ENCODE results near the gene STPG4.
"Not testable (repeated sequence)": the region's sequence is repeated elsewhere in the genome, so short reads cannot be mapped to it uniquely, and the experiment has no call there.

The STPG4 gene, protein sequence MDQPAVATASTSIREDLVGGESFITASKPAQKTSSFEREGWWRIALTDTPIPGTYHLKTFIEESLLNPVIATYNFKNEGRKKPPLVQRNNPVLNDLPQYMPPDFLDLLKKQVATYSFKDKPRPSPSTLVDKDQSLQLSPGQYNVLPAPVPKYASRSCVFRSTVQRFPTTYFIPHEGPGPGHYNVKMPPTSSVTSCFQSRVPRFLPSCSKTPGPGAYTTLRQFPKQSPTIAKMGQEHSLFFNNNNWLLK

DNA sequence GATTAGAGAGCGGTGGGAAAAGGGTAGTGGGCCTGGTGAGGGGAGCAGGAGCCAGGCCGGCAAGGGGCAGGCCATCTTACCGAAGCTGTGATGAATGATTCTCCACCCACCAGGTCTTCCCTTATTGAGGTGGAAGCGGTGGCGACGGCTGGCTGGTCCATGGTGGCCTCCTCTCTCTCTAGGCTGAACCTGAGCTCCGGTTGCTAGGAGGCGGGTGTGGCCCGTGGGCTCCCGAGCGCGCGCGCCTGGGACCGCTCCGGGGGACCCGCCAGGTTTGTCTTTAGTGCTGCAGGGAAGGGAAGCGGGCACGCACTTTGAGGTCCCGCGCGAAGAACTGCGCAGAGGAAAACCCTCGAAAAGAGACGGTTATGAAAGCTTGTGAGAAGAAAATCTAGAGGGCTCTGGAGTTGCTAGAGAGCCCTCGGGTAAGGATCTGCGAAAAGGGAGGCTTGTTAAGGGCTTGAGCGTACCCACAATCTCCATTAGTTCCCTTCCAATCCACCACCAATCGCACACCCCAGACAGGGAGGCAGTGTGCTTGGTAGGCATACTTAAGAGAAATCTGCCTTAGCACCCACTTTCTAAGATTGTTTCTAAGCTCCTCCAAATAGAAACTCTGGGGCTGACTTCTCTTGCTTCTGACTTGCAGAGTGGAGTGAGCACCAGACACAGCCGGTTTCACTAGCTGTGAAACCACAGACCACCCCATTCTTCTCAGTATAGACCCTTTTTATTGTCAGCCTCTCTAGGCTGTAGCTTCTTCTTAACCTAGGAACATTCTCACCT is at the start of gene STPG4:
STPG4 (minus strand) TSS at position 218 of the 786 bp plus-strand sequence; CDS start at position 161, 57 bp downstream.
- no peak for DNase-seq

DNA sequence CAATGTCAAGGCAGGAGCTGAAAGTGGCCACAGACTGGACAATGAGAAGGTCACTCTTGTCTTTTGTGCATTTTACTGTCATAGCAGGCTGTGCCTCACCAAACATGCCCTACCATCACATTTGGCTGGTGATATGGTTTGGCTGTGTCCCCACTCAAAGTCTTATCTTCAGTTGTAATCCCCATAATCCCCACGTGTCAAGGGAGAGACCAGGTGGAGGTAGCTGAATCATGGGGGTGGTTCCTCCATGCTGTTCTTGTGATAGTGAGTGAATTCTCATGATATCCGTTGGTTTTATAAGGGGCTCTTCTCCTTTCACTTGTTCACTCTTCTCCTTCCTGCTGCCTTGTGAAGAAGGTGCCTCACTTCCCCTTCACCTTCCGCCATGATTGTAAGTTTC is 49.6 kb upstream of the STPG4 start:
- no peak for DNase-seq

DNA sequence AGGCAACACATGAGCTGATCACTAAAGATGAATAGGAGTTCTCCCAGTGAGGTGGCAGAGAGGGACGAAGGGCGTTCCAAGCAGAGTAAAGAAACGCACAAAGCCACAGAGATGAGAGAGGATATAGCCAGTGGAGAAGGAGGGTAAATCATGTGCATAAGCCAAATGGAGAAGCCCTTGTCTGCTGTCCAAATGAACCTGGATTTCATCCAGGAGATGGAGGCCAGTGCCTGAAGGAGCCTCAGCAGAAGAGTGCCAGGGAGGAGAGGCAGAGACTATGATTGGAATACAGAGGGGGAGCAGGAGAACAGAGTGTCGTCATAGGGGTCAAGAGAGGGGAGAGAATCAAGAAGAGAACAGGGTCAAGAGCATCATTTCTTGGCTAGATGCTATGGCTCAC is 48.9 kb upstream of the STPG4 start:
- DNase-seq, result no peak

DNA sequence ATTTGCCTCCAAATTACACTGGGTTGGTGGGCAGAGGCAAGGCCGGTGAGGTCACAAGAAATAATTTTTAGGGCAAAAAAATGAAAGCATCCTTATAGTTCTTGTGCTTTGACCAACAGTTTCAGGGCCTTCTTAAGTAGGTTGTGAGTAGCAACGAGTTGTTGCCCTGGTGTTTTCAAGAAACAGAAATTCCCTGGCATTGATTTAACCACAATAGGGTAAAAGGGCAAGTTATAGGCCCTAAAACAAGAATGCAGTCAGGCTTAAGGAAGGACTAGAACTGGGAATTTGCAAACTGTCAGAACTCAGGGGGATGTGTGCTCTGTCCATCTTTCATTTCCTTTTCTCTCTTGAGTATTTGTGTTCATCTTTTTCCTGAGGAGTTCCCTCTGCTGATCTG is 46.1 kb upstream of the STPG4 start:
- peak in 1 of 3 donors; percentile 28 for DNase-seq

DNA sequence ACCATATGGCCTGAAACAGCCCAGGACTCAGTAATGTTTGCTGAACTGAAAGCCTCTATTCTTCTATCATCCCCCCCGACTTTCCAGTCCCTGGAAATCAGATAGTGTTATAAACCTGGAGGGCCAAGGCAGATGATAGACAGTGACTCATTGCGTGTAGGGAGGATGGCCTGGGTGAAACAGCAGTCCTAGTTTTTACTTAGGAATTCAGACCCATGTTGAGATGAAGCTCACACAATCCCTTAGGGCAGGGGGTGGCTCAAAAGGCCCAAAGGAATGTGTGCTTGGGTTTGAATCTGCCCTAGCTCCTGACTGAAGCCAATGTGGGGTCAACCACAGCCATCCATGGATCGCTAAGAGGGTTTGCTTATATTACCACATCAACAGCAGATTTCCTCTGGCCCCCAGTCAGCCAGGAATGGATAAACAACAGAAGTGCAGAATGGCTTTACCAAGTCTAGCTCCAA is 43.9 kb upstream of the STPG4 start:
- DNase-seq, result no peak

DNA sequence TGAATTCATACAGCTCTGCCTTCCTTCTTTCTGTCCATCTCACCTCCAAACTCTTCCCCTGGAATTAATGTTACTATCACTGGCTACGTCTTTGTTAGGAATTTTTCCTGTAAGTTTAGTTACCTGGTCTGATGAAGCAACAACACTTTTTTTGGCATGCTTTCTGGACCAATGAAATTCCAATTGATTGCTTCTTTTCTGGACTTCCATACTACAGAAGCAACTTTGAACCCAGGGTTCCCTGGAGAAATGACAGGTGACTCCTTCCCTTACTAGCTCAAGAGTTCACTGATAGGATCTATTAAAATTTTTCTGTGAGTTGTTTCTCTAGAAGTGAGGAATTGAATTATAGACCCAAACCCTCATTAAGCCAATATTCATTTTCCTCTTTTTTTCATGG is 41.4 kb upstream of the STPG4 start:
- DNase-seq, result no peak

DNA sequence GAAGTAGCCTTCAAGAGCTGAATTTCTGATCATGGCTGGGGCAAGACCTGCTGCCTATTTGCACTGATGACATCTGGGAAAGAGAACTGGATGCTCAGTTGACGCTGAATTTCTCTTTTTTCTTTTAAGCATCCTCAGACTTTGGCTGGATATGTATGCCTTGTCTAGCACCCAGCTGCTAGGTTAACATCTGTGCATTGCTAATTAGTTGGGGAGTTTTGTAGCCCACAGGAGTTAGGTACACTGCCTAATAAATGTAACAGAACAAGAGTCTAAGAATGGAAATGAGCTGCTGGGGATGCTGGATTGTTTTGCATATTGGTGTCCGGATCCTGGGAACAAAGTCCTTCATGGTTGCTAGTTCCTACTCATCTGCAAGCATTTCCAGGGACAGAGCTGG is 40.9 kb upstream of the STPG4 start:
- no peak for DNase-seq

DNA sequence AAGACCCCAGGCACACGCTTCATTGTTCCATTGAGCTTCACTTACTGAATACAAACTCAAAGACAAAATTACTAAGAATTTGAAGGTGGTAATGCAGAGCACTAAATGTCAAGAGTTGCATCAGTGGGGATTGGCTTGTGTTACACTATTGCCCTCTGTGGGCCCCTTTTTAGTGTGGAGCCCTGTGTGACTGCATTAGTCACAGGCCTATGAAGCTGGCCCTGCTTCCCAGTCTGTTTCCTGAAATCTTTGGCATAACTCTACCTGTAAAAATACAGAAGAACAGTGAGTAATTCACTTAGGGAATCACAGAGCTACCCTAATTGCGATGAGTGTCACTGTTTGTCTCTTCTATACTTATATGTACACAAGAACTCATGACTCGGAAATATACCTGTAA is 40.0 kb upstream of the STPG4 start:
- peak; percentile 19 to 37 (median 30) for DNase-seq

DNA sequence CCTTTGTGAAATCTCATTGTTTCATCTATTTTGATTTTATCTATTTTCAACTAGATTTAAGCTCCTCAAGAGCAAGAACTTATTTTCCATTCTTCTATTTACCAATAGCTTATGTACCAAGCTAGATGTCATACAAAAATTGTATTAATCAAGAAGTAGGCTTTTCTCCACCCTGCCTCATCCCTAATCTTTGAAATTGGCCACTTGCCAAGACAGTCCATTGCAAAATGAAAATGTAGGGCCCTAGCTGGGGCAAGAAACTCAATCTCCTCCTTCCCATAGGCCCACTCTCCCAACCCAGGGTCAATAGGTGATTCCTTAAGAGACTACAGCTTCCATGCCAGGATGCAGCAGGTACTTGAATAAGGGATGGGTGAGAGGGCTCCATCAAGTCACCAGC is 39.3 kb upstream of the STPG4 start:
- no peak for DNase-seq

DNA sequence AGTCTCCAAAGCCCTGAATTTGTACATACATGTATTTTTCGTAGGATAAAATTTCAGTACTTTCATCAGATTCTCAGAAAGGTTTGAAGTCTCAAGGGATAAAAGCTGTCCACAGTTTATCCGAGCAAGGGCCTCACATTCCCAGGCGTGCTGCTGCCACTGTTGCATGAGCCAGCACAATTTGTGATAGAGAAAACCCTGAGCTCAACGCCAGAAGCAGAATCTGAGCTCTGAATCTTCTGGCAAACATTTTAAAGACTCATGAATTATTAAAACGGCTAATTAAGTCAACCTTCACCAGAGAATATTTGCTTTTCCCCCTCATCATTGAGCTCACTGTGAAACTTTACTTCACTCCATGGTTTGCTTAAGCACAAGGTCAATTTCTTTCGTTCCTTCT is 38.5 kb upstream of the STPG4 start:
- DNase-seq, result no peak

DNA sequence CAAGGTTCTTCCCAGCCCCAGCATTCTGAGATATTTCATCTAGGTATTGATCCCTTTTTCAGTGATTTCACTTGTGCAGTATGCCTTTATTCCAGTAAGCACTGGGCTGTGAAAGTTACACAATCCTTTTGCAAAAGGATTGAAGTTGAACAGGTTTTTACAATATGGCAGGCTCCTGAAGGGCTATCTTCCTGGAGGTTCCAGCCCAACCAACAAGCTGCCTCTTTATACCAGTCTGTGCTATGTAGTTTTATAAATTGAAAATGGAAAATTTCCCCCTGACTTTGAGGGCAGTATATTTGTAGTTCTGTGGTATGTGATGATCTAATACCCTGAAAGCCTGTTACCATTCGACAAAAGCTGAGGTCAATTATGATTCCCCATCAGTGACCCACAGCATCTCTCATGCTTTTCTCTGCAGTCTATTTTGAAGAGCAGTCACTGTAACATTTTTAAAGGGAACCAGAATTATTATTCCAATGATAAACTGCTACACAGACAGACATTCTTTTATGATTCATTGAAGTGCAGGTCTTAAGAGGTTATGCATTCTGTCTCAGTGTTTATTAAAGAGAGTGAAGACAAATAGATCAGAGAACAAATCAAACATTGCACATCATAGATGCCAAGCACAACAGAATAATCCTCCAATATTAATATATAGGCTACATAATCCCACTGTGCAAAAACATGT is 35.2 kb upstream of the STPG4 start:
- DNase-seq, result no peak

DNA sequence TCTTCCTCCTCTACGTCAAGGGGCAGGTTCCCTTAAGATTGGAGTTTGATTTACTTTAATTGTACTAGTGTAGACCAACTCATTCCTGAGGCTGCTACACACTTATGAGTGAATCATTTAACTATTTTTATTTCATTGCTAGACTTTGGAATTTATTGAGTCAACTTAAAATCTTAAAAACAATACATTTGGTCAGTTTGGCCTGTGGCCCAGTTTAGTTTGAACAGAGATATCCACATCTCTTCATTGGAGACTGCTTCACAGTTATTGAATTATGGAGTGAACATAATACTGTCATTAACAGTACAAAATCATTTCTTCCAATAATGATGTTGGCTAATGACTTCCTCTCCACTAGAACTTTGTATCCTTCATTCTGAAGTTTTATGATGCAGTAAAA is 34.5 kb upstream of the STPG4 start:
- DNase-seq, result no peak

DNA sequence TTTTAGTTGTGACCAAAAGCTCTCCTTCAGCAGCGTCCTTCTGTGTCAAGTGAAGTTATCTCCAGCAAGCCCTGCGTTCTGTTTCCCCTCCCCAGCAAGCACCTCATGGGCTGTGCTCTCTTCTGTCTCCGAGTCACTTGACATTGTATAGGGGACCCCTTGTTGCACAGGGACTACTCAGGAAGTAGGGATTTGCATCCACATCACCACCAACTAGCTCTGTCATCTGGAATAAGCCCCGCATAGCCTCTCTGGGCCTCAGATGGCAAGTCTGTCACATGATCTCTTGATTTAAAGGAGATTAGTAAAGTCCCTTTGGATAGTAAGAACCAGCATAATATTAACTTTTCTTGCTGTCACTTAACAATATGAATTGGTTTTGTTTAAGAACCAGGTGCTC is 32.0 kb upstream of the STPG4 start:
- DNase-seq, result no peak

DNA sequence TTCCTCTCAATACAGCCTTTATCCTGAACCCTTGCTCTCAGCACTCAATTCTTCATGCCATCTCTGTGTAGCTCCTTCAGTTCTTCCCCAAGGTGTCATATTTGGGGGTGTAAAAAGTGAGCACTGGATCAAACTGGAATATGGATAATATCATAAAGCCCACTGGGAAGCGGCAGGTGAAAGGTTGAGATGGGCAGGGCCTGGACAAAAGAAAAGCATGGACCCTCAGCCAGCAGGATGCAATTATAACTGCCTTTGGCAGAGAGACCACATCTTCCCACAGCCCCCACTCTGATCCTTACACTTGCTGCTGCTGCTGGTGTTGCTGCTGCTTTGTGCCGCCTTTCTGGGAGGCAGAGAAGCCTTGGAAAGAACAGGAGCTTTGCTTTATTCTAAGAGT is 31.2 kb upstream of the STPG4 start:
- DNase-seq, result no peak

DNA sequence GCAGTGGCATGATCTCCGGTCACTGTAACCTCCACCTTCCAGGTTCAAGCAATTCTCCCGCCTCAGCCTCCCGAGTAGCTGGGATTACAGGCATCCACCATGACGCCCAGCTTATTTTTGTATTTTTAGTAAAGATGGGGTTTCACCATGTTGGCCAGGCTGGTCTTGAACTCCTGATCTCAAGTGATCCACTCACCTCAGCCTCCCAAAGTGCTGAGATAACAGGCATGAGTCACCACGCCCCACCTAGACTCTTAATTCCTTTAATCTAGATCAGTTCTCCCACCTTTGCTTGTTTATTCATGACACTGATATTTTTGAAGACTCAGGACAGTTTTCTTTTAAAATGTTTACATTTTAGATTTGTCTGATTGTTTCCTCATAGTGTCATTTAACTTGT is 30.0 kb upstream of the STPG4 start:
- not testable (repeated sequence) for DNase-seq

DNA sequence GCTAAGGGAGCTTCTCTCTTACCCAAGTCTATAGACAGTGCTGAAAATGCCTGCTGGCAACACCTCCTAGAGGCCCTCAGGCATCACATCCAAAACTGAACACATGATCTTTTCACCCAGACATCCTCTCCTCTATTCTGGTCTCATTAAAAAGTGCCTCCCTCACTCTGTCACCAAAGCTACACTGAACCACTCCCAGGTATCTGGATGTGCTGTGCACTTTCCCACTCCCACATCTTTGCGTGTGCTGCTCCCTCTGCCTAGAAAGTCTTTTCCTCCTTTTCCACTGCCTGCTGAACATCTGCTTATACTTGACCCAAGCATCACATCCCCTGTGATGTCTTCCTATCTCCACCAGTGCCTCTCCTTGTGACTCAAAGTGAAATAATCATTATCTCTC is 26.1 kb upstream of the STPG4 start:
- DNase-seq, result no peak

DNA sequence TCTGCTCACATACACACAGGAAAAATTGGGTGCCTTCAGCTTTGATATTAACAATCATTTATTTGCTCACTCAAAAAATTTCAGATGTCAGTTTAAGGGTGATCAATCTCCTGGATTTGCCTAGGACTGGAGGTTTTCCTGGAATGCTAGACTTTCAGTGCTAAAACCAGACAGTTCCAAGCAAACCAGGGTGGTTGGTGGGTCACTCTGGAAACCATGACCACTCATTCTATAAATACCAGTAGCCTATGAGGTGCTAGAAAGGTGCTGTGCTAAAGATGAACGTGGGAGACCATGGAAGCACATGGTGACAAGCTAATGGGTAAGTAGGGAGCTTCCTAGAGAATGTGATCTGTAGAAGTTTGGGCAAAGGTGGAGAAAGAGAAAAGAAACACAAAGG is 25.4 kb upstream of the STPG4 start:
- DNase-seq, result no peak

DNA sequence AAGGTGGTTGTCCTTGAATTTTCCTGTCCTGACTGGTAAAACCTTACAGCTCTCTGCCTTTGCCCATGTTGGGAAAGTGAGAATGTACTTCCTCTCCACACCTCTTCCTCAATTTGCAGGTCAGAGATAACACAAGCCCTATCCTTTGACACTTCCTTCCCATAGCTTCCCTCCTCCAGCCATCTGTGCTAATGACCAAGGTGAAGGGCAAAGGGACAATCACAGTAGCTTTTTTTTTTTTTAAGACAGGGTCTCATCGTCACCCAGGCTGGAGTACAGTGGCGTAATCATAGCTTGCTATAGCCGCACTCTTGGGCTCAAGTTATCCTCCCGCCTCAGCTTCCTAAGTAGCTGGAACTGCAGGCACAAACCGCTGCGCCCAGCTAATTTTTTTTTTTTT is 24.3 kb upstream of the STPG4 start:
- peak in 2 of 3 donors; percentile 18 to 30 for DNase-seq

DNA sequence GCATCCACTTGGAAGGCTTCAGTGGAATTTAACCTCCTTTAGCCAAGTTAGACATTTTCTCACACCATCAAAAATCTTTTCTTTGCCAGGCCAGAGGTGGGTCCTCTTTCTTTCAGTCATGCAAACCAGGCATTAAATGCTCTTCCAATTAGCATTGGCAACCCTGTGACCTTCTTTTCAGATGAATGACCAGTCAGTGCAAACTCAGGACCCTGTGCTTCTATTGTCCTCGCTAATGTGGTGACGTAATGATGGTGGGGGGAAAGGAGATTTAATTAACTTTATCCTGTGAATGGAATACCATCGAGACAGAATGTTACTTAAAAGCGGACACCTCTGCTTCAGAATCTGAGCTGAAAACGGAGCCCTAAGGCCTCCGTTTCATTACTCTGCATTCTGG is 23.2 kb upstream of the STPG4 start:
- no peak for DNase-seq

DNA sequence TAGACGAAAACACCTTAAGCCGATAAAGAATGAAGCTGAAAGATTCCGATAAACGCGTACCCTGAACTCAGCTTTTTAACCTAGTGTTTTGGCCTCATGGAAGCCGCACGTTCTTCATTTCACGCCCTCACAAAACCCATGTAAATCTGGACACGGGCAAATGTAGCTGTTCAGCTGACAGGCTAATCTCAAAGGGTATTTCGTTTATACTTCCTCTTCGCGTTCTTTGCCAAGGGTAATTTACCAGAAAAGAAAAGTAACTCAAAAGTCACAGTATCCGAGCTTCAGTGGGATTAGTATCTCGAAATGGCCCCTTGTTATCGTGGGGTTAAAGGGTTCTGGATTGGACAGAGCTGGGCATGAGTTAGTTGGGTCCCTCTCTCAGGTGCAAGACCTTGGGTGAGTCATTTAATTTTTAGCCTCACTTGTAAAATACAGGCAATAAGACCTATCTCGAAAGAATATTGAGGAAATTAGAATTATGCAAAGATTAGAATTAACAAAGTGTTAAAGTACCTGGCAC is 22.0 kb upstream of the STPG4 start:
- DNase-seq, result peak; percentile 38 to 65 (median 58)

DNA sequence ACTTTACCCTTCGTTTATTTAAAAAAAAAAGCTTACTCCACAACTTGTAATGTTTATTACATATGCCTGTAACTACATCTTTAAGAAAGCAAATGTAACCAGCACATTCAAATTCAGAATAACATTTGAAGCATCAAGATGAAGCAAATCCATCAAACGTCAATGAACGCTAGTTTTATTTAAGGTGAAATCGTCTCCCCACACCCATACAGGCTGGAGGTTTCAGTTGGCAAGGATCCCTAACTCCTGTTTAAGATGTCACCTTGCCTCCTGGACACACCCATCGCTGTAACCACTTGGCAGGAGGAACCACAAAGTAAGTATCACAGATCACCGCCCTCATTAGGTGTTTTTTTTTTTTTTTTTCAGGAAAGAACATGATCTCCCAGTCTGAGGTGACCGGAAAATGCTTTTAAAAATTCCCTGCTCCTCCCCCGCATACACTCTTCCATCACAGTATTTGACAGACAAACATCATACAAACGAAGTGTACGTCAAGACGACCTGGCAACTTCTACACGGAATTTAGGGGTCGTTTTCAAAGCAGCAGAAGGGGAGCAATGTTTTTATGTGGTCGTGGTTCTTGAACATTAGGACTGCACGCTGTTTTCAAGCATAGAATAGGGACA is 19.7 kb upstream of the STPG4 start:
- peak; percentile 29 to 42 (median 34) for DNase-seq

DNA sequence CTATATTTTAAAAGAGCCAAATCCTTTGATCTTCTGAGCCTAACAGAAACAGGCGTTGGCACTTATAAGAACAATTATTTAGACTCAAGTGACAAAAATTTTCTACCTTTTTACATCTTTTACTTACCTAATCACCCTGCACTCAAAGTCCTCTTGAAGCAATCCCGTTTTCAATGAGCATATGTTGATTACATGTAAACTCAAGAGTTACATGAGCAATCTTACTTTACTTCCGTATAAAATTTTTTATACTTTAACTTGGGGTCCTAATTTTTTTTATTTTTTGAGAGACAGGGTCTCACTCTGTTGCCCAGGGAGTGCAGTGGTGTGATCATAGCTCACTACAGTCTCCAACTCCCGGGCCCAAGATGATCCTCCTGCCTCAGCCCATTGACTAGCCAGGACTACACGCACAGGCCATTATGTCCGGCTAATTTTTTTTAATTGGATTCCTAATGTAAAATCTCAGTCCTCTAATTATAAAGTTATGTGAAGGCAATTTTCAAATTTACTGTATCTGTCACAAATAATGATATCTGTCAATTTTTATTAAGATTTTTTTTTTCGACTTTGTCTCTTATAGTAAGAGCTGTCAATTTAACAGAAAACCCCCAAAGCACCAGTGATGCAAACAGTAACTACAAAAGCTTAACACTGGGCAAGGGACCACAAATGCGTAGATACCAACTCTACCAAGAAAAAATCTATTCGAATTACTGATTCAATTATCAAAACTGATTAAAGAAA is 19.1 kb upstream of the STPG4 start:
- peak in 1 of 3 donors; percentile 13 for DNase-seq

All from suppressor macrophage treated with lipopolysaccharide for 1 hour (primary cell).